DND-41 (cell line): ENCODE data around the gene CEP41.

Source experiments
- EZH2 ChIP-seq: IDR thresholded peaks from 3 replicates; pipeline ENCODE4 v1.6.1; 2012; ENCODE audit warnings: borderline replicate concordance, low read depth, mild to moderate bottlenecking, moderate library complexity, low read length, inconsistent platforms; ENCODE audit not compliant: severe bottlenecking
- TF ChIP-seq, protein P1 (sequence below): IDR thresholded peaks from 2 replicates; pipeline ENCODE4 v1.5.1; 2012; ENCODE audit warnings: borderline replicate concordance, low read length, moderate library complexity, mild to moderate bottlenecking; ENCODE audit not compliant: poor library complexity, severe bottlenecking; ENCODE audit errors: extremely low read depth

GRCh38 chr7:130377178-130377577 lies 63.6 kb downstream of the CEP41 start:
- TF ChIP-seq, protein P1, sequence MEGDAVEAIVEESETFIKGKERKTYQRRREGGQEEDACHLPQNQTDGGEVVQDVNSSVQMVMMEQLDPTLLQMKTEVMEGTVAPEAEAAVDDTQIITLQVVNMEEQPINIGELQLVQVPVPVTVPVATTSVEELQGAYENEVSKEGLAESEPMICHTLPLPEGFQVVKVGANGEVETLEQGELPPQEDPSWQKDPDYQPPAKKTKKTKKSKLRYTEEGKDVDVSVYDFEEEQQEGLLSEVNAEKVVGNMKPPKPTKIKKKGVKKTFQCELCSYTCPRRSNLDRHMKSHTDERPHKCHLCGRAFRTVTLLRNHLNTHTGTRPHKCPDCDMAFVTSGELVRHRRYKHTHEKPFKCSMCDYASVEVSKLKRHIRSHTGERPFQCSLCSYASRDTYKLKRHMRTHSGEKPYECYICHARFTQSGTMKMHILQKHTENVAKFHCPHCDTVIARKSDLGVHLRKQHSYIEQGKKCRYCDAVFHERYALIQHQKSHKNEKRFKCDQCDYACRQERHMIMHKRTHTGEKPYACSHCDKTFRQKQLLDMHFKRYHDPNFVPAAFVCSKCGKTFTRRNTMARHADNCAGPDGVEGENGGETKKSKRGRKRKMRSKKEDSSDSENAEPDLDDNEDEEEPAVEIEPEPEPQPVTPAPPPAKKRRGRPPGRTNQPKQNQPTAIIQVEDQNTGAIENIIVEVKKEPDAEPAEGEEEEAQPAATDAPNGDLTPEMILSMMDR: no peak
- TF ChIP-seq EZH2: no peak
